ENCODE data around the gene RBL2.

RBL2 gene

DNA sequence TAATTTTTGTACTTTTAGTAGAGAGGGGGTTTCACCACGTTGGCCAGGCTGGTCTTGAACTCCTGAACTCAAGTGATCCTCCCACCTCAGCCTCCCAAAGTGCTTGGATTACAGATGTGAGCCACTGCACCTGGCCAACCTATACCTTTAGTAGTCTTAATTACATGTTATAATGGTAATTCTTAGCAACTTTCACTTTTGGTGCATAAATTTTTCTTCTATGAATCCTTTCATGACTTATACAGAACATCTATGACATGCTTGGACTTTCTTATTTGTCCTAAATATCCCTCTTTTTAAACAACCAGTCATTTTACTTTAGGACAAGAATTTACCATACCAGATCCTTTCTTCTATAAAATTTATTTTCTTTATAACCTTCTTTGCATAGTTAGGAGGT is 10.3 kb upstream of the RBL2 start (continued):
- TF ChIP-seq SETDB1 (IDR thresholded peaks at IDR 0.05; ENCODE audit: insufficient read length, low read length): peak; percentile 98

- ChIA-PET POLR2A (no interaction called here), CTCF (no interaction called here)
- no peak overlapping the region for H3K27ac ChIP-seq (ENCODE audit: extremely low read depth, low read depth, low read length)
- H3K36me3 ChIP-seq (ENCODE audit: control insufficient read depth in 2 of 2, insufficient read depth in 1 of 2, low read length in 2 of 2): no peaks in the 10 kb centered on the region
- no peak overlapping the region for H3K4me3 ChIP-seq (ENCODE audit: low read depth, low read length)
- no peaks in the 10 kb centered on the region for H3K4me1 ChIP-seq (ENCODE audit: control insufficient read depth, insufficient read depth, low read length)
- no peaks in the 10 kb centered on the region for H3K9me3 ChIP-seq (ENCODE audit: control insufficient read depth, insufficient read depth, low read depth, low read length)
- TF ChIP-seq ZNF621 (tag by site-specific recombination; IDR thresholded peaks at IDR 0.05) (no peak), ZBTB11 (tag by site-specific recombination; conservative IDR thresholded peaks at IDR 0.05; ENCODE audit: low read depth) (no peak), ZNF549 (tag by site-specific recombination; IDR thresholded peaks at IDR 0.05) (no peak), ZNF830 (tag by site-specific recombination; IDR thresholded peaks at IDR 0.05; ENCODE audit: low read depth) (no peak), ZNF560 (tag by site-specific recombination; IDR thresholded peaks at IDR 0.05; ENCODE audit: borderline replicate concordance) (no peak), ZNF76 (tag by site-specific recombination; IDR thresholded peaks at IDR 0.05; ENCODE audit: borderline replicate concordance, low read depth) (no peak), ZFHX2 (tag by site-specific recombination; conservative IDR thresholded peaks at IDR 0.05) (no peak), ZSCAN4 (tag by site-specific recombination; IDR thresholded peaks at IDR 0.05) (no peak), ZBTB7A (tag by site-specific recombination; IDR thresholded peaks at IDR 0.05; ENCODE audit: low read depth) (no peak), ZNF362 (tag by site-specific recombination; IDR thresholded peaks at IDR 0.05) (no peak), ZNF335 (tag by site-specific recombination; conservative IDR thresholded peaks at IDR 0.05) (no peak), ATF2 (tag by site-specific recombination; IDR thresholded peaks at IDR 0.05; ENCODE audit: low read depth) (no peak), WT1 (tag by site-specific recombination; IDR thresholded peaks at IDR 0.05) (no peak), ZNF398 (tag by site-specific recombination; IDR thresholded peaks at IDR 0.05) (no peak), HOXD13 (CRISPR knock-in tag; IDR thresholded peaks at IDR 0.05; ENCODE audit: borderline replicate concordance) (no peak)
Observed at GRCh38 chr16:53428681-53429080, 5.6 kb upstream of the RBL2 start.
